Stimulated activated CD4-positive, alpha-beta T cell treated with anti-CD3 and anti-CD28 coated beads, Interleukin-12 subunit alpha, Interleukin-12 subunit beta, amount 100 ng/mL, for 24 hours (primary cell): ENCODE results near the gene LKAAEAR1.

Experiments
- DNase-seq, 2 experiments: peaks; one replicate each; pipeline ENCODE4 v3.0.0-alpha.2; 2020; ENCODE audit warnings: low read depth in 2 of 2

LKAAEAR1 gene

GRCh38 chr20:64051561-64052325 is 32.5 kb downstream of the LKAAEAR1 start:
- DNase-seq = no peak

- no peak for DNase-seq
Measured at GRCh38 chr20:64051033-64051452, 33.2 kb downstream of the LKAAEAR1 start.

GRCh38 chr20:64050261-64051032 is 33.8 kb downstream of the LKAAEAR1 start:
- no peak for DNase-seq

GRCh38 chr20:64049878-64050260 is 34.3 kb downstream of the LKAAEAR1 start:
- no peak for DNase-seq

GRCh38 chr20:64049060-64049877 is 34.9 kb downstream of the LKAAEAR1 start, which contains the start of gene SOX18:
Gene SOX18 (minus strand): TSS chr20:64049639. CDS start chr20:64049516, 123 bp downstream.
- DNase-seq = no peak

- DNase-seq = no peak
Measured at GRCh38 chr20:64048402-64049044, 35.7 kb downstream of the LKAAEAR1 start.

GRCh38 chr20:64047968-64048401 is 36.2 kb downstream of the LKAAEAR1 start:
- DNase-seq = no peak

GRCh38 chr20:64047046-64047389 is 37.2 kb downstream of the LKAAEAR1 start:
- DNase-seq = no peak

- DNase-seq = no peak
Measured at GRCh38 chr20:64045346-64046011, 38.7 kb downstream of the LKAAEAR1 start.

GRCh38 chr20:64044484-64045247 is 39.5 kb downstream of the LKAAEAR1 start:
- no peak for DNase-seq

- DNase-seq = no peak
Measured at GRCh38 chr20:64043768-64044167, 40.4 kb downstream of the LKAAEAR1 start.

GRCh38 chr20:64042054-64042781 is 42.0 kb downstream of the LKAAEAR1 start:
- no peak for DNase-seq

- DNase-seq = no peak
Measured at GRCh38 chr20:64041781-64042053, 42.5 kb downstream of the LKAAEAR1 start.

- no peak for DNase-seq
Measured at GRCh38 chr20:64041040-64041780, 43.0 kb downstream of the LKAAEAR1 start.

GRCh38 chr20:64040231-64041039 is 43.8 kb downstream of the LKAAEAR1 start:
- DNase-seq = no peak

- no peak for DNase-seq
Measured at GRCh38 chr20:64039293-64040160, 44.7 kb downstream of the LKAAEAR1 start.

GRCh38 chr20:64038565-64039292 is 45.5 kb downstream of the LKAAEAR1 start:
- DNase-seq = peak; percentile 47 to 72
